Kidney capillary endothelial cell (primary cell): ENCODE data around the gene C1orf21.
A peak's percentile ranks its signal among the peaks of the same experiment; 100 is the strongest.
"Not testable (repeated sequence)": the region's sequence is repeated elsewhere in the genome, so short reads cannot be mapped to it uniquely, and the experiment has no call there.

ENCODE experiments used
- DNase-seq: peaks from one replicate; pipeline ENCODE4 v3.0.0-alpha.2; 2018; ENCODE audit warnings: low spot score

The C1orf21 gene

DNA sequence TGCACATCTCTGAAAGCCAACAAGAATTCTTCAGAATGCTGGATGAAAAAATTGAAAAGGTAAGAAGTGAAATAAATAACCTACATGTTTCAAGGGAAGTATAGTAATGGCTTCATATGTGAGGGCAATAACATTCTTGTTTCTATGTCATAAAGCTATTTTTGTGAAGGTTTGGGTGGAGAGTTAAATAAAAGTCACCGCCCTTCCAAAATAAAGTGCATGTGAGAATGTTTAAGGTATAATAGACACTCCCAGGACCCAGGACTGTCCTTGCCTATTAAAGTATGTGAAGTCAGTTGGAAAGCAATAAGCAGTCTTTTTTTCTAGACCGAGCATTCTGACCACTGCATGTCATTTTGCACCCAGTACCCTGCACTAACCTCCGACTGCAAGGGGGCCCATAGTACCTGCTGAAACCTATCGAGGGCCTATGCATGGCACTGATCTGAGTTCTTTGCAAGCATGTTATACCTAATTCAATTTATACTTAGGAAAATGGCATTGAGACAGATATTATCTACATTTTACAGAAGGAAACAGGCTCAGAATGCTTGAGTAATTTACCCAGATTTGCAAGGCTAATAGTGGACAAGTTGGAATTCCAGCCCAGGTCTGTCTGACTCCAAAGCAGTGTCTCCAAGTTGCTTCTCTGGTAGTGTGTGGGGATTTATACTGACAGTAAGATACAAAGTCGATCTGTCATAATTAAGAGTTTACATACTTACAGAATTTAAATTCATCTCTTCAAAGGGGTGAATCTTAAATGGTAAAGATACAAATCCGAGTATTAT, 211.8 kb downstream of the C1orf21 start:
- DNase-seq, result no peak

DNA sequence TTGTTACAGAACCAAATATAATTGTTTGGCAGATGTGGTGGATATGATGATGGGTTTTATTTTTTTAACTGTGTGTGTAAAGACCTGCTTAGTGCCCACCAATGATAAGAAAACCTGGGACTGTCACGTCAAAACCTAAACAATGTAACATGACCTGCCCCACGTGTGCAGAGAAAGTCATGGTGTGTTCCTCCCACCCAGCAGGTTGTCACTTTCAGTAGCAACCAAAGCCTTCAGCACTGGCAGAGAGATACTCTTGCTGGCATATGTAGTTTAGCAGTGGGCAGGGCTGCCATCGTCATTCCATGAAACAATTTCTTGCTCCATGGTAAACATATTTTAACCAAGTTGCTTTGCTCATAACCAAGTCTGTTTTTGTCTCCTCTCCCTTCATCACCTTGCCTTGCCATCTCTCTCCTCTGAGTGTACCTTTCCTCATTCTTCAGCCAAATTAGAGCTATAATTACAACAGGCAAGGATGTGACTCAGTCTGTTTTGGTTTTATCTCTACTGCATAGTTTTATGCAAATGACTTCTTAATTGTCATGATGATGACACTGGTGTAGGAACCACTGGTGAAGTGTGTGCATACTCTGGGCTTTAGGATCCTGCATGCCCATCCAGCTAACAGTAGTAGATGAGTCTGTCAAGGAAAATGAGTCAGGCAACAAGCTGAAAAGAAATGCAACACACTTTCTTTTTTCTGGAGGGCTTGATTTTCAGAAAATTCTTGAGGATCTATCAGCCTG, 217.5 kb downstream of the C1orf21 start:
- DNase-seq, result no peak

DNA sequence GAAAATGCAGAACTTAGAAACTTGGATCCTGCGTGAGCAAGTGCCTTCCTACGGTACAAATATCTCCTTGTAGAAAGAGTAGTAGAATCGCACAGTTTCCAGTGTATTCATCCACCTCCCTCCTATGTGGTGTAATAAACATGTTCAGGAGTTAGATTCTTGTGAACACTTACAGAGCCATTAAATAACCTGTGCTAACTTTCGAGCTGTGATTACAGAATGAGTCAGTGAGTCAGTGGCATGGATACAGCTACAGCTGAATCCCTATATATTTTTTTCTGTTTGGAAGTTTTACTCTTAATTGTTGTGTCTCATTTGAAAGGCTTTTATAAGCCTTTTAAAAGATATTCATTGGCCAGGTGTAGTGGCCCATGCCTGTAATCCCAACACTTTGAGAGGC, 219.1 kb downstream of the C1orf21 start:
- DNase-seq, result no peak

DNA sequence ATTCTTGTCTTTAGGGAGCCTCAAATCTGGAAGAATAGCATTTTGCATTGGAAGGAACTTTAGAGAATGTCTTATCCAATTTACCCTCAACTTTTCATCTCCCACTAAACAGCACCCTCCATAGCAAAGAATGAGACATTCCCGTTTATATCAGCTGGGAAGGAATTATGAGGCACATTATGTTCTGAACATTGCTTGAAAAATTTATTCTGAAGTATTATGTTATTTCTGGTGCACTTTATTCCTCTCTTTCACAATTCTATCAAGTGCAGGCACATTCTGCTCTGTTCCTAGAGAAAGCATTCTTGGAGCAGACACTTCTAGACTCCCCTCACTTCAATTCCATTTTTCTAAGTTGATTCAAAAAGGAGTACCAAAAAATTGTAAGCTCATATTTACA, 220.0 kb downstream of the C1orf21 start:
- DNase-seq, result no peak

DNA sequence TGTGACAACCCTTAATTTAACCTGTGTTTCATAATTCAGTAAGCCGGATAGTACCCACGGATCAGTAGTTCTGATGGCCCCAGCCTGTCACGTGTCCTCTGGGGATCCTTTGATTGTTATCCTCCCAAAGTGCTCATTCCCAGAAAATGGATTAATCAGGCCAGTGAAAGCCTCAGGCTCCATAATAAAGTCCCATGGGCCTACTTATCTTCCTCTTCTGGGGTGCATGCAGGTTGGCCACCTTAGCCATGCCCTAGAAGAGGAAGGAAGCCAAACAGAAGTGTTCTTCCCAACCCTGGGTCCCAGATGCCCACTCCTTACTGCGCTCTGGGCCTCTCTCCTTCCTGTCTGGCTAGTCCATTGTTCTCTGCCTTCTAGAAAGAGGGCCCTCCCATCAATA, 221.8 kb downstream of the C1orf21 start:
- DNase-seq, result peak; percentile 26

DNA sequence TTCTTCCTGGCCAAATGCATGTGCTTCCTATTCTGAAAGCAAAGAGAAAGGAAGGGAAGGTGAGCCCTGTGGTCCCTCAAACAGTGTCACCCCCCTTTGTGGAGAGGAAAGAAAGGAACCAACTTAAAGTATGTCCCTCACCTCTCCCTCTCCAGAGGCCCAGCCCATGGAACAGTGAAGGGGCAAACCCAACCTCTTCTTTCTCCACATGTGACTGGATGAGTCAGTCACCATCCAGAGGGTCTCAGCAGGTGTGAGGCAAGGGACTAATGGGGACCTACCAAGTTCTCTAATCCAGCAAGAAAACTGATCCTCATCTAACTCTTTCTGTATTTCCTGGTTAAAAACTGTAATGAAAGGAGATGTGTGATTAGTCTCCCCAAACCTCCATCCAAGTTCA, 222.2 kb downstream of the C1orf21 start:
- no peak for DNase-seq

DNA sequence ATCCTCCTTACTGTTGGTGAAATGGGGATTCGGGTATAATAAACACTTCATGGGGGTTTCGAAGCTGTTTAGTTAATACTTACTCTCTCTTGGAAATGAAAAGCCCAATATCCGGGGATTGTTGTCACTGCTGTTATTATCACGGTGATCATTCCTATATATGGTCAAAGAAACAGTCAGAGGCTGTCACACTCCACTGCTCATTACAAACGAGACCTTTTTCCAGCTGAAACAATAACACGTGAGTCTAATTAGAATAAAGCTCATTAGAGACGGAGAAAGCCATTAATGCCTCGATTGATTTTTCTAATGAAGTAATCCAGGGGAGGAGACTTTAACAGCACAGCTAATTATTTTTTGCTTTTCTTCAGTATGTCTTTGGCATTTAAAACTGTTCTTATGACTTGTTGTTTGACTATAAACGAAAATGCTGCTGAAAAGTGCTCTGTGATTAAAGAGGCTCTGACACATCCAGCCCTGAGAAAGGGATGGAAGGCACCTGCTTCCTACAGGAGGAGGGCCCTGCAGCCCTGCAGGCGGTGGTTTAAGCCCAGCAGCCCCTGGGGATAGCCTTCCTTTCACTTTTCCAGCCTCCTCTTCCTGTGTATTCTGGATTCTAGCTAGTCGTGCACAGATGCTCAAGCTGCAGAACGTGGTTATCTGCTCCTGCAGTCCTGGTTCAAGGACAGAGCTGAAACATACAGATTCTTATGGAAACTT, 224.2 kb downstream of the C1orf21 start:
- no peak for DNase-seq

DNA sequence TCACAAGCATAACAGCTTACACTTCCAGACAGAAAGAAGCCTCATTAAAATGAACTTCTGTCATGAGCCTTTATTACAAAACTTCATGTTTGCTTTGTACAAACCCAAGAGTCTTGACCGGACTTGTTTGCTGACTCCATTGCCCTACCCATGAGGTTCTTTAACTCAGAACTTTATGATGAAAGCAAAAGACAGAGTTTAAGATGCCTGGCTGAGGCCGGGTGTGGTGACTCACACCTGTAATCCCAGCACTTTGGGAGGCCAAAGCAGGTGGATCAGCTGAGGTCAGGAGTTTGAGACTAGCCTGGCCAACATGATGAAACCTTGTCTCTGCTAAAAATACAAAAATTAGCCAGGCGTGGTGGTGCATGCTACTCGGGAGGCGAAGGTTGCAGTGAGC, 225.4 kb downstream of the C1orf21 start:
- not testable (repeated sequence) for DNase-seq

DNA sequence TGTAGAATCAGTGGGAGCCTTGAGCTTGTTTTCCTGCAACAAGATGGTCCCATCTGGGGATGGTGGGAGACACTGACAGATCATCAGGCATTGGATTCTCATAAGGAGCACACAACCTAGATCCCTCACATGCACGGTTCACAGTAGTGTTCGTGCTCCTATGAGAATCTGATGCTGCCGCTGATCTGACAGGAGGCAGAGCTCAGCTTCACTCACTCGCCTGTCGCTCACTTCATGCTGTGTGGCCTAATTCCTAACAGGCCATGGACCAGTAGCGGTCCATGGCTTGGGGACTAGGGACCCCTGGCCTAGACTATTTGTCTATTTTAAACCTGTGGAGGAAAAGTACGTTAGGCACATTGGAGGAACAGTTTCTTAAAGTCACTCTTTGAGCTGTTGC, 227.8 kb downstream of the C1orf21 start:
- no peak for DNase-seq

DNA sequence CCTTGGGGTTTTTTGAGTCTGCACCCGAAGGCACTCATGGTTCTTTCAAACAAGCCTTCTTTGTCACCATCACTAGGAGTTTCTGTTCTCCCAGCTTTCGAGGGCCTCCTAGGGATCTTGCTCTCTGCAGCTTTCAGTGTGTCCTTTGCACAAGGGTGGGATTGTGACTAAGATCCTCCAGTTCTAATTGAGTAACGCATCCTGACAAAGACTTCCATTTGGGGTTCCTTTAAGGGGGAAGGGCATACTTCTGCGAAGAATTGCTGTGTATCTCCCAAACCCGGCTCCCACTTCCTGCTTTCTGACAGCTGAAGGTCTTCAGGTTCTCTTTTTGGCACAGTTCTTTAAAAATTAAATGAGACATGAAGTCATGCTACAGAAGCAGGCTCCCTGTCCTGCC, 228.5 kb downstream of the C1orf21 start:
- DNase-seq, result no peak

DNA sequence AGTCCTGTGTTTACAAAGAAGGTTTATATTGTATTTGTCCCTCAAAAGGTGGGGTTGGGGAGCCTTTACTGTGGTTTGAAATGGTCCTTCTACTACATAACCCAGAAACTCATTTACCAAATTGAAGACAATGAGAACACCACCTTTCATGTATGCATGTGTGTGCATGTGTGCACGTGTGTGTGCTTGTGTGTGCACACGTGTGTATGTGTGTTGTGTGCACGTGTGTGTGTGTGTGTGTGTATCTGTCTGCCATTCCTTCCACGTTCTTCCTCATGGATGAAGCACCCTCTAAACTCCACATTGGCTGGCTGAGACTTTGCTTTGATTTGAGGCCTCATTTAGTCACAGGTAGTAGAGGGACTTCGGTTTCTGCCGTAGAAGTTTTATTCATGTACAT, 229.7 kb downstream of the C1orf21 start:
- no peak for DNase-seq

DNA sequence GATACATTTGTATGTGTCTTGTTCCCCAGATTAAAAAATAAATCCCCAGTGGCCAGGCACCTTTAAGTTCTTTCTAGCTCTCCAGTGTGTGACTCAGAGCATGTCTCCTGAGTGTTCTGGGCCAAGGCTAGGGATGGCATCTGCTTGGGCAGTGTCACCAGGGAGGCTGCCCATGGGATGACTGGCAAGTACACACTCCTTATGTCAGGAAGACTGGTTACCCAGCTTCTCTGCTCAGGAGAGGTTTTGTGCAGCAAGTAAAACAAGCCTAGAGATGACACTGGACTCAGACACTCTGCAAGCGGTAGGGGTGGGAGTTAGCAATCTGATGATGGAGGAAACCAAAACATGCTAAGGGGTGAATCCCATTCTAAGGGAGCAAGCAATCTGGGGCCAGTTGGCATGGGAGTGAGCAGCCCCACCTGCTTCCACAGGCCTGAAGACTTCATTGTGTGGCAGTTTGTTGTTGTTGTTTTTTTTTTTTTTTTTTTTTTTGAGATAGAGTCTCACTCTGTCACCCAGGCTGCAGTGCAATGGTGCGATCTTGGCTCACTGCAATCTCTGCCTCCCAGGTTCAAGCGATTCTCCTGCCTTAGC, 230.7 kb downstream of the C1orf21 start:
- no peak for DNase-seq

DNA sequence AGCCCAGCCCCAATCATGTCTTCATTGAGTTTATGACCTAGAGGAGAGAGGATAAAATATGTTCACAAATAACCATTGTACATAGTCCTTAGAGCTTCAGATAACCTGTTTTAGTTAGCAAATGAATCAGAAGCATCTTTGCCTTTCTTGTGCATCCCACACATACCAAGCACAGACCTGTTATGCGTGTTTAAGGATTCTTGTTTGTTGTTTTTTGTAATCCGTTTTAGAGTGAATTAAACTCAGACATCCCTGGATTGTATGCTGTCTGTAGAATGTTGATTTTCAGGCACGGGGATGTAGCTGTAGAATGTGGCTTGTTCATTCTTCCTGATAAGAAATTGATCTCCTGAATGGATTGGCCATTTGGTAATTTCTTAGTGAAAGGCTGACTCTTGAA, 232.0 kb downstream of the C1orf21 start:
- no peak for DNase-seq

DNA sequence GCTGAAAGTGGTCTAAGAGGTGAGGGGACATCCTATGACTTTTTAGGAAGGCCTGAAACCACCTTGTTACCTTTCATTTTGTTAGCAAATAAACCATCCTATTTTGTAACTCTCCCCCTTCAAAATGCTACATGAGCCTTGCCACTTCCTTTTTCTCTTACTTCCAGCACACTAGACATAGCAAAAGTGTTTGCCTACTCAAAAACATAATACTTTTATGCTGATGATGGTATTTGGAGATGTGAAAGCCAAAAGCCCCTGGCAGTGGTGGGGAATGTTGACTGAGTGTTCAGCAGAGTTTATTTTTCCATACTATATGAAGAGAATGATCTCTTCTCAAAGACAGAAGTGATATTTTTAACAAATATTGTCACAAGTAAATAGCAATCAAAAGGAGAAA, 233.6 kb downstream of the C1orf21 start:
- DNase-seq, result no peak

DNA sequence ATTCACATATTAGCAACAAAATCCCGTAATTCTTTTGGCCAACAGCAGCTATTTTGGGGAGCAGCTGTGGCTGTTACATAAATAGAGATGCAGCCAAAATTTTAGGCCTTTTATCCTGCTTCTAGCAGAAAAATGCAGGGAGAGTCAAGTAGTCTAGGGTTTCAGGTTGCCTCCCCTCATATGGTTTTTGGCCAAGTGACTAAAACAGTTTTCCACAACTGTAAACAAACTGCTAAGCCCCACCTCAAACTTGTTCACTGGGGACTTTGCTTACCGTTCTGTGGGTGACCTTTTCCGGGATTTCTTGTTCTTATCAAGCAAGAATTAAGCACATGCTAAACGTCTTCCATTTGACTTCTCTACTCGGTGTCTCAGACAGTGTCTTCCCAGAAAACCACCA, 234.4 kb downstream of the C1orf21 start:
- no peak for DNase-seq

DNA sequence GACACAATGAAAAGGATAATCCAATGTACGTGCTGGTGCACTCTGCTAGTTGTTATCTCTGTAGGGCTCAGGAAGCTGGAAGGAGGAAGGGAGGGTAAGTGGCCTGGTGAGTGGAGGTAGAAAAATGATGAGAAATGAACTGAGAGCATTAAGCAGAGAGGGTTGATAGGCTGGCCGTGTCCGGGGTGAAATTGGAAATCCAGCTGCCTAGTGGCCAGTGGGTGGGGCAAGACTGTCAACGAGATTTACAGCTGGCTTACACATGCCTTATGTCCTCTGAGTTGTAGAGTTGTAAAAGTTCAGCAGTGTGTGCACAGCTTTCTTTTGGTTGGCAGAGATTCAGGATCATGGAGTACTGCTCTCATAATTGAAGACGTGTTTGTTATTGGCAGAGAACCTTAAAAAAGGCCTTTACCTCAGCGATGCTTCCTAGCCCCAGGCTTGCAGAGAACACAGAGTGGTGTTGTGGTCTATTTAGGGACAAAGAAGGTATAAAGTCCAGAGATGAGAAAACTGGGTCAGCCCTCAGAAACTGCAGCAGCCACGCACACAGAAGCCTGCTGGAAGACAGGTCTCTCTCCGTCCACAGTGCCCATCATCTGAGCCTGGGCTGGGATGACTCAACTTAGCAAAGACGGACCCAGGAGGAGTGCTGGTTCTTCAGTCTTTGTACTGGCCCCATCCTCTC, 235.5 kb downstream of the C1orf21 start:
- DNase-seq, result no peak

DNA sequence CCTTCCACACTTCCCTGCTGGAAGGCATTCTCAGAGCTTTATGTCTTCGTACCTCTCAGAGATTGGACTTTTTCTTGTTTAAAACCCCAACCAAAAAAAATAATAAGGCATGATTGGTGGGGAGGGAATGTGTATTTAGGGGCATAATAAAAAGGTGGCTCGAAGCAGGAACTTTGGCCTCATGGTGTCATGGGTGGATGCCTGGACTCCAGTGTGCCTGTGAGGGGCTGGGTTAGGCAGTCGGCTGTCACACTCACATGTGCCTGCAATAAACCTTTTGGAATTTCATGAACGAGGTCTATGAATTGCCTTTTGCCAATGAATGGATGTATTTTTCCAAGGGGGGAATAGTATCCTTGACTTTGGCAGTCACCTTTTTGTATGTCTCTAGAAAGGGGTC, 236.6 kb downstream of the C1orf21 start:
- DNase-seq, result no peak

DNA sequence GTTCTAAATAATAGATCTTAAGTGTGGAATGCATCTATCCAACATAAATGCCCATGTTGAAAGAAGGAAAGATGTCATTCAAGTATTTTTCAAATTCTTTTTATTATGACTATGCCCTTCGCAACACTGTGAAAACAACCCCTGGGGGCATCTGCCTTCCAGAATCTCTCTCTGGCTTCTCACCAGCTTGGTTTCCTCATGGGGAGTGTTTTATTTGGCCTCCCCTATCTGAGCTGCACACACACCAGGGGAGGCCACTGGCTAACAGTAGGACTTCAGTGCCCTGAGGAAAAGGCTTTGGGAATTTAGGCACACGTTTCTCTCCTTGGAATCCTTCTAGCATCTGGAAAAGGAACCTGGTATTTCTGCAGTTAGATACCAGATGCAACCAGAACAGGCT, 237.2 kb downstream of the C1orf21 start:
- DNase-seq, result no peak

DNA sequence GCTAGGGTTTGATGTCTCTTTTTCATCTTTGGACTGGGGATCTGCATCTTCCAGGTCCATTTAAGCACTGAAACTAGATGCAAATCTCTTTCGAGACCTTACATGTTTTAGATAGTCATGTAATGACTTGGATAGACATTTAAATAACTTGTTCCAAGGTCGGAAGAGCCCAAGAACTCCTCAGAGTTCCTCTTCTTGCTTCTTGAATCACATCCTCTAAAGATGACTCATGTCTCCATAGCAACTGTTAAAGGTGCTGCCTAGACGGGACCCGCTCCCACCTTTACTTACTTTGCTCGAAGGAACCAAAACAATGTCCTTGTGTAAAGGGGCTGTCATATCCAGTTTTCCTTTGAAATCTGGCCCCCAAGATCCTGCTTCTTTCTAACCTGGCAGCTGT, 237.8 kb downstream of the C1orf21 start:
- DNase-seq, result no peak

DNA sequence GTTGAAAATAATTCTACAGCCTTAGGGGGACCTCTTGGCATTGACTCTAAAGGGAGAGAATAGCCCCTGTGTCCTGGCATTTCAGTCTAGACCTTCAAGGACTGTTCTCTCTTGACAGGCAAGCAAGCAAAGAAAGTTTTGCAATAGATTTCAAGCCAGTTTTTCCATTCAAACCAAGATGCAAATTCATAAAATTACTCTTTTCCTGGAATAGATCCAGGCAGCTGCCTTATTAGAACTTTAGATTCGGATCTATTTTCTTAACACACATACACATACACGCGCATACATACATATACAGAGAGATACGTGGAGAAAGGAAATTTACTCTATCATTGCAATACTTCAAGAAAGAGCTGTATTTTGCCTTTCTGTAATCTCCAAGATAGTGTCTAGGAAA, 238.4 kb downstream of the C1orf21 start:
- DNase-seq, result no peak

DNA sequence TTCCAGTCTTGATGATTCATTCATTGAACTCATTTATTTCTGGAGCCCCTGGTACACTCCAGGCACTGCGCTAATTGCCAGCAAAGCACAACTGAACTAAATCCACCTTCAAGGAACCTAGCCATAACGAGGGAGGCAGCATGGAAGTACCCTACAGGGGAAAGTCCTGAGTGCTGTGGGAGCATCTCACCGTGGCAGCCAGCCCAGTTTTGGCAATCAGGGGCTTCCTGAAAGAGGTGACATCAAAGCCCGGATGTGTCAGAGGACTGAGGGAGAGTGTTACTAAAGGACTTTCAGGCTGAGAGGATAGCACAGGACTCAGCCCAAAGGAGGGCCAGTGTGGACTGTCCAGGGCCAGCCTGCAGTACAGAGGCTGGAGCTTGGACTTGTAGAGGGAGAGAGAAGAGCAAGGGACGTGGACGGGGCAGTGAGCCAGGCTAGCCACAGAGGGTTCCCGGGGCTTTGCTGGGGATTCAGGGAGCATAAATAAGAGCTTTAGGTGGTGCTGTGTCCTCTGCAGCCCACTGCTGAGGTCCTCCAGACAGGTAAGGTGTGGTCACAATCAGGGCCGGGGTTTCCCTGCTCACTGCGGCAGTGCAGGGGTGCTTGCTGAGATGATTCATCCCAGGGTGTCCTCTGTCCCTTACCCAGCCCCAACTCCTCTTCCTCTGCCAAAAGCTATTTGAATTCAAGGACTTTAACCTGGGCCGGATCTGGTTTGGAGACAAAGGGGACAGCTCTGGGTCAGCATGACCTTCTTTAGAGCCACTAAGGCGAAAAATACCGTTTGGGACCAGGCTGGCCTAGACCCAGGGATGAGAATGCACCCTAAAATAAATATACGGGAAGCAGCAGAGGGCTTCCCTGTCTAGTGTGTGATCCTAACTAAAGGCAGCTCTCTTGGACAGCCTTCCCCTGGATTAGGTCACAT, 239.5 kb downstream of the C1orf21 start:
- no peak for DNase-seq
